ENCODE measurements around the gene CDH3.

The CDH3 gene

GRCh38 chr16:68746951-68747350, 101.8 kb downstream of the CDH3 start:
- DNase-seq (ENCODE audit: low spot score in 2 of 2) (no peak), ATAC-seq (ENCODE audit: low read depth) (no peak)
- Mint-ChIP-seq H3K27me3 (no peaks in the 10 kb centered on the region), H3K27ac (no peak overlapping the region), H3K4me1 (no peaks in the 10 kb centered on the region), H3K9me3 (no peaks in the 10 kb centered on the region), H3K36me3 (no peaks in the 10 kb centered on the region), H3K4me3 (no peak overlapping the region)

GRCh38 chr16:68749432-68749831, 104.3 kb downstream of the CDH3 start:
- no peak overlapping the region for H3K4me3 Mint-ChIP-seq
- H3K27me3 Mint-ChIP-seq: no peaks in the 10 kb centered on the region
- no peak overlapping the region for H3K27ac Mint-ChIP-seq
- ATAC-seq (ENCODE audit: low read depth): no peak
- no peaks in the 10 kb centered on the region for H3K36me3 Mint-ChIP-seq
- no peaks in the 10 kb centered on the region for H3K9me3 Mint-ChIP-seq
- DNase-seq (ENCODE audit: low spot score in 2 of 2): no peak
- no peaks in the 10 kb centered on the region for H3K4me1 Mint-ChIP-seq
